LNCaP clone FGC (cell line): Measurements from ENCODE around the gene ZNRF4.
"Not testable (repeated sequence)": the region's sequence is repeated elsewhere in the genome, so short reads cannot be mapped to it uniquely, and the experiment has no call there.

ENCODE experiments used
- DNase-seq: peaks from one replicate; pipeline ENCODE4 v3.0.0-alpha.2; 2011; ENCODE audit warnings: low read depth
- H3K4me3 ChIP-seq: 2 replicates; pipeline ENCODE4 v1.5.1; 2011; ENCODE audit warnings: mild to moderate bottlenecking, low read depth, low read length, control low read depth
- CTCF ChIP-seq: IDR thresholded peaks from 2 replicates; pipeline ENCODE4 v1.5.1; 2012; ENCODE audit warnings: mild to moderate bottlenecking; ENCODE audit not compliant: control insufficient read depth, insufficient read depth; ENCODE audit errors: extremely low read depth

Gene ZNRF4

GRCh38 chr19:5434970-5435641 lies 20.1 kb upstream of the ZNRF4 start:
- H3K4me3 ChIP-seq: no peak overlapping the region
- DNase-seq: no peak
- TF ChIP-seq CTCF: no peak

- no peak for TF ChIP-seq CTCF
- no peak for DNase-seq
- H3K4me3 ChIP-seq: no peak overlapping the region
Observed at GRCh38 chr19:5435642-5436017, 19.6 kb upstream of the ZNRF4 start.

DNA sequence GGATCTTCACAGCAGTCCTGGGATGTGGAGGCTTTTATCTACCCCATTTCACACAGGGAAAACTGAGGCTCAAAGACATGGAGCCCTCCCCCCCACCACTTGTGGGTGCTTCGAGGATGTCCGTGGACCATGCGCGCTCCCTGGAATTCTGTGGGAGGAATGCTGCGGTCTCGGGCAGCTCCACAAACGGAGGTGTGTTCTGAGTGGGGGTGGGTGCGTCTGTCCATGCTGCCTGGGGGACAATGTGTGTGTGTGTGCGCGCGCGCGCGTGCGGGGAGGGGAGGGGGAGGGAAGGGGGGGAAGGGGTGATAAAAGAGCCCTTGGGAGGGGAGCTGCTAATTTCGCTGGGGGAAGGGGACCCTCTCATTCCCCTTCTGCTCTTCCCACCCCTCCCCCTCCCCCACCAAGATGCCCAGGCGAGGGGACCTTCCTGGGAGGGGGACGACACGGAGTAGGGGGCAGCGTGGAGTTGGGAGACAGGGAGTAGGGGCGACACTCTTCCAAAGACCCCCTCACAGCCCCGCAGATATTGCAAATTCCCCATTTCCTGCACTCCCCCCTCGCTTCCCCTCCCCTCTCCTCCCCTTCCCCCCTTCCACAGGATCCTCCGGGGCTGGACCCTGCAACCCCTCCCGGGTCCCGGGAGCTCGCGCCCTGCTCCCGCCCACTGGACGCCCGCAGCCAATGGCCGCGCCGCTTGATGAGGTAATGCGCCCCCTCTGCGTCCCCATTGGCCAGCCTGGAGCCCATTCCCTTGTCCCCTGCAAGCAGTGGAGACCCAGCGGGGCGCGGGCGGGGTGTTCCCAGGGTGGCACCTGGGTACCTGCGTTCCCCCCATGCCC lies 18.9 kb upstream of the ZNRF4 start:
- H3K4me3 ChIP-seq: no peak overlapping the region
- DNase-seq: no peak
- no peak for TF ChIP-seq CTCF

DNA sequence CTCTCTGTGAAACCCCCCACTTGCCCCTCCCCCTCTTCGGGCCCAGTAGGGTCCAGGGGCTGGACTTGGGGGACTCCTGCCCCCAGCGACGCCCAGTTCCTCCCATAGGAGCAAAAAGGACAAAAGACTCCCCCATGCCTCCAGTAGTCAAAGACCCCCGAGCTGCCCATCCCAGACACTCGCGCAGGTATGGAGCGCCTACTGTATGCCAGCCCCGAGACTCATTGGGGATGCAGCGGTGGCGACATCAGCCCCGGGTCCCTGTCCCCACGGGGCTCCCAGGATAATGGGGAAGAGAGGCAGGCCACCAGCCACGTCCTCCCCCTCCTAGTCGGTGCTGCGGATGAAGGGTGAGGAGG lies 18.3 kb upstream of the ZNRF4 start:
- no peak for TF ChIP-seq CTCF
- no peak overlapping the region for H3K4me3 ChIP-seq

DNA sequence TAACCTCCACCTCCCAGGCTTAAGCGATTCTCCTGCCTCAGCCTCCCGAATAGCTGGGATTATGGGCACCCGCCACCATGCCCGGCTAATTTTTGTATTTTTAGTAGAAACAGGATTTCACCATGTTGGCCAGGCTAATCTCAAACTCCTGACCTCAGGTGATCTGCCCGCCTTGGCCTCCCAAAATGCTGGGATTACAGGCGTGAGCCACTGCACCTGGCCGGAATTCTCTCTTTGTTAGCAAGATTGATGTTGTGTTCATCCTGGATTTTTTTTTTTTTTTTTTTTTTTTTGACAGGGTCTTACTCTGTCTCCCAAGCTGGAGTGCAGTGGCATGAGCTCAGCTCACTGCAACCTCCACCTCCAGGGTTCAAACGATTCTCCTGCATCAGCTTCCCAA lies 16.5 kb upstream of the ZNRF4 start:
- H3K4me3 ChIP-seq, DNase-seq: not testable (repeated sequence)

More for the DNA sequence above, 18.3 kb upstream of the ZNRF4 start:
- DNase-seq: no peak

DNA sequence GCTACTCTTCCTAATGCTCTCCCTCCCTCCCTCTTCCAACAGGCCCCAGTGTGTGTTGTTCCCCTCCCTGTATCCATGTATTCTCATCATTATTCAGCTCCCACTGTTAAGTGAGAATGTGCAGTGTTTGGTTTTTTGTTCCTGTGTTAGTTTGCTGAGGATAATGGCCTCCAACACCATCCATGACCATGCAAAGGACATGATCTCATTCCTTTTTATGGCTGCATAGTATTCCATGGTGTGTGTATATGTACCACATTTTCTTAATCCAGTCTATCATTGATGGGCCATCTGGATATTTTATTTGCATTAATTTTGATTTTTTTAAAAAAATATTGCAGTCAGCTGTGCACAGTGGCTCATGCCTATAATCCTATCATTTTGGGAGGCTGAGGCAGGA lies 15.8 kb upstream of the ZNRF4 start:
- H3K4me3 ChIP-seq: no peak overlapping the region
- TF ChIP-seq CTCF: no peak
- no peak for DNase-seq

DNA sequence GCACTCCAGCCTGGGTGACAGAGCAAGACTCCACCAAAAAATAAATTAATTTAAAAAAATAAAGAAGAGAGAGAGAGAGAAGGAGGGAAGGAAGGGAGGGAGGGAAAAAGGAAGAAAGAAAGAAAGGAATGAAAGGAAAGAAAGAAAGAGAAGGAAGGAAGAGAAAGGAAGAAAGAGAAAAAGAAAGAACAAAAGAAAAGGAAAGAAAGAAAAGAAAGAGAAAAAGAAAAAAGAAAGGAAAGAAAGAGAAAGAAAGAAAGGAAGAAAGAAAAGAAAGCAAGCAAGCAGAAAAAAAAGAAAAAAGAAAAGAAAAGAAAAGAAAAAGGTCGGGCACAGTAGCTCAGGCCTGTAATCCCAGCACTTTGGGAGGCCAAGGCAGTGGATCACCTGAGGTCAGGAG lies 14.9 kb upstream of the ZNRF4 start:
- no peak for DNase-seq
- no peak overlapping the region for H3K4me3 ChIP-seq
- TF ChIP-seq CTCF: no peak
